Measurements from ENCODE around the gene PLXNA4.
A peak's percentile ranks its signal among the peaks of the same experiment; 100 is the strongest.

Gene PLXNA4

DNA sequence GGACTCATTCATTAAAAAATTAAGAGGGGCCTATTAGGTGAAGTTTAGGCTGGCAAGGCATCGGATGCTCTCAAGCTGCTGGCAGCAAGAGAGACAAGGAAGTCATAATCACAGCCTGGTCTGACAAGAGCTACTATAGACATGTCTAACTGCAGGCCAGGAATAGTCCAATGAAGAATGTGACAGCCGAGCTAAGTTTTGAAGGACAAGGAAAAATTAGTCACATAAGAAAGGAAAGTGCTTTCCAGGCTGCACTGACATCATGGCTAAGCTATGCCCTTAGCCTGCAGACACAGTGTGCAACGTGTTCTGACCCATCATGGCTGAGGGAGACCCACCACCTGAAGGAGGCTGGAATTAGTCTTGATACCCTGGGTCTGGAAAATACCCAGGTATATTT, 281.1 kb downstream of the PLXNA4 start:
- no peak for DNase-seq

DNA sequence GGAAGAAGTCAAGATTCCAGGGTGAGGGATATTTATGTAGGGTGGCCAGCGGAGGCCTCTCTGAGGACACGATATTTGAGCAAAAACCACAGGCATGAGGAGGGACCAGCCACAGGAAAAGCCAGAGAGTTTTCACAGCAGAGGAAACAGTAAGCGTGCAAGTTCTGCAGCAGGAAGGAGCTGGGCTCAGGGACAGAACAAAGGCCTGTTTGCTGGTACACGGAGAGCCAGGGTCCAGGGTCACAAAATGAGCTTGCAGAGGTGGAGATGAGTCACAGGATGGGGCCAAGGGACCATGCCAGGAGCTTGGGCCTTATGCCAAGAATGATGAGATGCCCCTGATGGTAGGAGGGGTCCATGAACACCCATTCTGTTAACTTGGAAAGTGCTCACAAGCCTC, 283.5 kb downstream of the PLXNA4 start:
- no peak for DNase-seq

DNA sequence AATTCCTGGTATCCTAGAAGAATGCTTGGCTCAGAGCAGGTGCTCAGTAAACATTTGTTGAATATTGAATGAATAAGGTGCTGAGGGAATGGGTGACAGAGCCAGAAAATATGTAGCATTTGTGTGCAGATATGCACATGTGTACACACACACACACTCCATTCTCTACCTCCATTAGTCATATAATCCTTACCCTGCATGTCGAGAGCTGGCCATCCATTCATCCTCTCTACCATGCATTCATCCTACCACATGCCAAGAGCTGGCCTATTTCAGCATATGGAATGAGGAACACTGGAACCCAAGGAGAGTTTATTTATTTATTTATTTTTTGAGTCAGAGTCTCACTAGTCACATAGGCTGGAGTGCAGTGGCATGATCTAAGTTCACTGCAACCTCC, 284.8 kb downstream of the PLXNA4 start:
- DNase-seq: no peak

DNA sequence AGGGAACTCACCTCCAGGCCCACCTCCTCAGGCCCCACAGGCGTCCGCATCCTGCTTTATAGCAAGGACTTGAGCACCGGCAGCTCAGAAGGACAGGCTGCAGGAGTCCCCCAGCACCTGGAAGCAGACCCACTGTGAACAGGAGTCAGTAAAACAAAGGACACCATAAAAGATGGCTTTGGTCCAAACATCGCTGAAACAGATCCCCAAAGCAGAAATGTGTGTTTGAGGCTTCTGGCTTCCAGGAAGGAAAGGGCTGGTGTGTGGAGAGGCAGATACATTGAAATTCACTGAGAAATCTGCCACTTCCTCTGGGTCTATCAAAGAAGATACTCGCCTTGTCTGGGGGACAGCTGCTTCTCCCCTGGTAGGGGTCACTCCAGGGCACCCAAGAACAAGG, 286.2 kb downstream of the PLXNA4 start:
- no peak for DNase-seq

DNA sequence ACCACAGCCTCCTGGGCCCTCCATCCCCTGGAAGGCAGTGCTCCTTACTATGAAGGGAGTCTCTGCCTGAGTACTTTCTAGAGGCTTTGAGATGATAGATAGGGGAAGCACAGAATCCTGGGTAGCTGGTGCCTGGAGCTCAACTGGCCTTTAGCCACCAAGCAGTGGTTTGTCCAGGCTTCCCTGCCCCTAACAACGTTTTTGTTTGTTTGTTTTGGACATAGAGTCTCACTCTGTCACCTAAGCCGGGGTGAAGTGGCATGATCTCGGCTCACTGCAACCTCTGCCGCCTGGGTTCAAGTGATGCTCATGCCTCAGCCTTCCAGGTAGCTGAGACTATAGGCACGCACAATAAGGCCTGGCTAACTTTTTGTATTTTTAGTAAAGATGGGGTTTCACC, 289.4 kb downstream of the PLXNA4 start:
- no peak for DNase-seq

DNA sequence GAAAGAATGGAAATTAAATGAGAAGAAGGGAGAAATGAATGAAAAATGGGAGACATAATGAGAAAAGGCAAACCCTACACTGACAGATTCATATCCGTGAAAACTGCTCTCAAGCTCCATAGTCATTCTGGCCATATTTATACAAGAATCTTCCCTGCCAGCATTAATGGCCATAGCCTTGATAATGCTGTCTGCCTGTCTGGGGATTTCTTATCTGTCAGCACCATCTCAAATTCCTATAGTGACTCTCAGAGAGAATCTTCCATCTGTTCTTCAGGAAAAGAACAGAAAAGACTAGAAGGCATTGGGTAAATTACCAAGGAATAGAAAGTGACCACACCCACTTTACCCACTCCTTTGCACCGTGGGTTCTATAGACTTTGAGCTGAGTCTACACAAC, 295.9 kb downstream of the PLXNA4 start:
- DNase-seq: no peak

DNA sequence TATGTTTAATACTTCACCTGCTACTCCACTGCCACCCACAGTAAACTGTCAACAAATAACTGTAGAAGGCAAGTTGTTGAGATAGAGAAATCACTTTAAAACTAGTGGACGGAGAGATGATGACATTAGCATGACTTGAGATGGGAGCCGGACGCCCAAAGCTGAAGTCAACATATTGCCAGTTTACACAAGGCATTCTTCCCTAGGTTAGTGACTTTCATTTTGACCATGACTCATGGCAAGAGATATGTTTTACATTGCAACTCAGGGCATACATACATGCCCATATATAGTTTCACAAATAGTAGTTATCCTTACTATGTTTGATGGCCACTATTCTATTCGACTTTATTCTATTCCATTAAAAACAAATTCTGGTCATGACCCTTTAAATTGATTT, 296.6 kb downstream of the PLXNA4 start:
- DNase-seq: no peak

DNA sequence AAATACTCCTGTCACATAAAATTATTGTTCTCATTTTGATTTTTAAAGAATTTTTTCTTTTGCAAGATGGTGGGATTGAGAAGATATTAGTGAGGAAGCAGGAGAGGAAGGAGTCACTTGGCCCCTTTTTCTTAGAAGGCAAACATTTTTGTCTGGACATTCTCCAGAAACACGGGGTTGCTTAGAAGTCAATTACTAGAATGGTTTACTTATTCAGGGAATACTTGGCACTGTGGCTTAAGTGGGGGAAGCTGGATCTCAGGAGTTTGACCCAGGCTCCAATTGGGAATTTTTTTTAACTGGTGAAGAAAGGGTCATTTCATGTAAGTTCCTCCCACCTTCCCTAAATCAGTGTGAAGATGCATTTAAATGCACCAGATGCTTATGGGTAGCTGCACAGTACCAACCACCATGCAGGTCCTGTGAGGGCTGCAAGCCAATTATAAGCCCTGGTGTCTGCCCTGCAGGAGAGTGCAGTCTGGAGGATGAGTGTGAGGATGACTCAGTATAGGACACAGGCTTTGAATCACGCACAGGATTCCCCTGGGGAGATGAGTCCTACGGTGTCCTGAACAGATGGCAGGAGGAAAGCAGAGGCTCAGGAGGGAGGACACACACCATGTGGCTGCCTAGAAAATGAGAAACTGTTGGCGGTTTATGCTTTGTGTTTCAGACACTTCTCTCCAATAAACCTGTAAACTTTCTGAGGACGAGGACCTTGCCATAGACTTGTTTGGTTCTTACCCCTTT, 299.1 kb downstream of the PLXNA4 start:
- DNase-seq: no peak

DNA sequence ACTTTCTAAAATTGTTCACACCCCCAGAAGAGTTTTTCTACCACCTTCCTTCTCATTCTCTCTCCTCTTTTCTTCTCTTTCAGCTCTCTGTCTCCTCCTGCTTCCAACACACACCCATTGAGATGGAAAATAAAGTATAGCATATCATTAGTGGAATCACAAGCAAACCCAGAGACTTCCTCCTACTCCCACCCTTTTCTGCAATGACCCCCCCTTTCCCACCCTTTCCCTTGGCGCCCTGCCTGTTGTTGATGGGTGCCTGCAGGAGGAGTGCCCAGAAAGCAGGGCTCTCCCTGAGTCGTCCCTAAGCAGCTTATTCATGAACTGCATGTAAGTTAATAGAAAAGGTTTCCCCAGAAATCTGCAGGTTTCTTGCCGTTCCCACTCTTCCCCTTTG, 300.0 kb downstream of the PLXNA4 start:
- DNase-seq: no peak

DNA sequence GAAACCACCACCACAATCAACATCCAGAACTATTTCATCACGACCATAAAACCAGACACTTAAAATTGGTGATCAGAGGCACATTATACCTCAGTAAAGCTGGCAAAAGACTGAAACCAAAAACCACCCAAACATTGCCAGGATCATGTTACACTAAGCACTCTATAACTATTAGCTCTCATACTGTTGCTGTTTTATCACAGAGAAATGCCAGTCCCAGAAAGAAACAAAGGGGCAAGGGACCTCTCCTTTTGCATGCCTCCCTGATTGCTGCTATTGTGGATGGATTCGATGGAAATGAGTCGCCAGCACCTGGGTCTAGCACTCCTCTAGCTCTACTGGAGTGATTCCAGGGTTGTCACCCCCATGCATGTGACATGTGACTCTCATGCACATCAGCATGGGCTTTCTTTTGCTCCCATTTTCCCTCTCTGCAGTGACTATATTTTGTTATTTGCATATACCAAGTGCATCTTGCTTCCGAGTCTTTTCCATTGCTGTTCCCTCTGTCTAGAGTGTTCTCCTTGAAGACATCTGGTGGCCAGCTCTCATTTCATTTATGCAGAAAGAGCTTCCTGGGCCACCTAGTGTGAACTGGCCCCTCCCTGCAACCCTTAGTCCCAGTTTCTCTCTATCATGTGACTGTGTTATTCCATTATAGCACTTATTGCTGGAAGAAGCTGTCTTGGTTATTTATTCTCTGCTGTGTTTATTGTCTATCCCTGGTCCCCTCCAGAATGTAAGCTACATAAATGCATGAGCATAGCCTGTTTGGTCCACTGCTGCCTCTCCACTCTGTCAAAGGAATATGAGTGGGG, 300.6 kb downstream of the PLXNA4 start:
- no peak for DNase-seq

DNA sequence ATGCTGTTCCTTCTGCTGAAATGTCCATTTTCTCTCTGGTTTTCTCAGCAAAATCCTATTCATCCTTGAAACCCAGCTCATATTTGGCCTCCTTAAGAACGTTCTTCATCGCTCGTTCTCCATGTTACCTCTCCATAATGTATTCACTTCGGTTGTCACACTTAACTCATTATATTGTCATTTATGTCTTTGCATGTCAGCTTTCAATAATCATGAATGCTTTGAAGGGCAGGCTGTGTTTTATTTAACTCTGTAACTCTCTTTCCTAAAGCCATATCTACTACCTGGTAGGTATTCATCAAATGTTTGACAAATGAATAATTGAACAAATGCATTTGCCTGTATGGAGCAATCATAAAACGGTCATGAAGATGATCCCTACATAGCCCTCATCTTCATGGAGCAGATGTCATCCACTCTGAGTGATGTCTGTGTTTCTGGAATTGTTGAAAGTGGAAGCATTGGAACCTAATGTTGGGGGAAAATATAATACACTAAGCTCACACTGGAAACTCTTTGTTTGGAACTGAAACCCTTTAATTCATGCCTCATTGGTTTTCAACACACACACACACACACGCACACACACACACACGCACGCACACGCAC, 303.4 kb downstream of the PLXNA4 start:
- DNase-seq: no peak

DNA sequence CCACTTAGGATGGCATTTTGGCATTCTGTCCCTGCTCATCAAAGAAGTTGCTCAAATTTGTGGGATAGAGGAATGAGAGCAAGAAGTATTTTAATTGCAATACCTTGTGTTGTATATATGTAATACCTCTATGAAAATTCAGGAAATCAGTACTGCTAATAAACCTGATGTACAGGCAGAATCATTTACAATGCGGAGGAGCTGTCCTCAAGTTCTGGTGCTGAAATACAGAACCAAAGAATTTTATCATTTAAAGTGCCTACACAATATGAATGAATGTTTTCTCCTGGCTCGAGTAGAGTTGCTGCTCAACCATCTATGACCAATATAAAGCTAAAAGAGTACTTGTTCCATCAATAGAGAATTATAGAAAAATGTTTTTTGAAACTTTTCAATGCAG, 305.8 kb downstream of the PLXNA4 start:
- DNase-seq: no peak

DNA sequence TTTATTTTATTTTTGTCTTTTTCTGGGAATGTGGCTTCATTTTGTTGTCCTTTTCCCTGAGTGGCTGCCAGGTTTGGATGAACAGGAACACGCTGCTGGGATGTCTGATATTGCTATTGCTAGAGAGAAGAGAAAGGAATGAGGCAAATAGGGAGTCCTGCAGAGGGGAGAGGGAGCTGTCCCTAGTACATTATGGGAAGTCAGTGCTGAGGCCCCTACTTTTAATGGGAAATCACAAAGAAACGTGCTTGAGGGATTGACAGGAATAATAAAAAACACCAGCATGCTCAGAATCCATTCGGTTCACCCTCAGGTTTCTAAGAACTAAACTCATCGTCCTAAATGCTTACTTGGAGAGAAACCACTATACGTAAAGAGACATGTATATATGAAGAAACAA, 306.6 kb downstream of the PLXNA4 start:
- no peak for DNase-seq

DNA sequence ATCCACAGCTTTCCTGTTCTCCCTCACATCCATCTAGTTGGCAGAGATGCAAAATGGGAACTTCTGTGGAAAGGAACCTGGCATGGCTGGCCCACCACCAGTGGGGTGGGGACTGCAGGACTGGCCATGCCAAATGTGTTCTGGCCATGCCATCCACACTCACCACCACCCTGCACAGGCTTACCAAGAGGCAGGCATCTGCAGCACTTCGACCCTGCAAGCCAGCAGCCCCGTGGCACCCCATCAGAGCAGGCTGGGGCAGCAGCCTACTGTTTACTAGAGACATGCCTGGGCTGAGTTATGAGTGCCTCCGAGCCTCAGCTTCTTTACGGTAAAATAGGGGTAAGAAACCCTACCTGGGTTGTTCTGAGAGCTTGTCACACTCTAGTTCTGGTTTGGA, 313.1 kb downstream of the PLXNA4 start:
- no peak for DNase-seq

DNA sequence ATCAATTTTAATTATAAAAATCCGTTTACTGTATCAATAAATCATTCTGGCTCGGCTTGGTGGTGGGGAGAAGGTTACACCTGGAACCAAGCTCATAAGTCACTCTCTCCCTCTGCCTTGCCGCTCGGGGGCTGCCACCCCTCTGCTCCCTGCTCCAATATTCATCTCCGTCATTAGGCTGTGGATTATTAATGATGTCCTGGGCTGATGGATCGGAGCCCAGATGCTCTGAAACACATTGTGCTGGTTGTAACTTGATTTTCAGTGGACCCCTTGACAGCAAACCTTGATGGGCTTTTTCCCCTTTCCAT, 314.2 kb downstream of the PLXNA4 start:
- DNase-seq: no peak

DNA sequence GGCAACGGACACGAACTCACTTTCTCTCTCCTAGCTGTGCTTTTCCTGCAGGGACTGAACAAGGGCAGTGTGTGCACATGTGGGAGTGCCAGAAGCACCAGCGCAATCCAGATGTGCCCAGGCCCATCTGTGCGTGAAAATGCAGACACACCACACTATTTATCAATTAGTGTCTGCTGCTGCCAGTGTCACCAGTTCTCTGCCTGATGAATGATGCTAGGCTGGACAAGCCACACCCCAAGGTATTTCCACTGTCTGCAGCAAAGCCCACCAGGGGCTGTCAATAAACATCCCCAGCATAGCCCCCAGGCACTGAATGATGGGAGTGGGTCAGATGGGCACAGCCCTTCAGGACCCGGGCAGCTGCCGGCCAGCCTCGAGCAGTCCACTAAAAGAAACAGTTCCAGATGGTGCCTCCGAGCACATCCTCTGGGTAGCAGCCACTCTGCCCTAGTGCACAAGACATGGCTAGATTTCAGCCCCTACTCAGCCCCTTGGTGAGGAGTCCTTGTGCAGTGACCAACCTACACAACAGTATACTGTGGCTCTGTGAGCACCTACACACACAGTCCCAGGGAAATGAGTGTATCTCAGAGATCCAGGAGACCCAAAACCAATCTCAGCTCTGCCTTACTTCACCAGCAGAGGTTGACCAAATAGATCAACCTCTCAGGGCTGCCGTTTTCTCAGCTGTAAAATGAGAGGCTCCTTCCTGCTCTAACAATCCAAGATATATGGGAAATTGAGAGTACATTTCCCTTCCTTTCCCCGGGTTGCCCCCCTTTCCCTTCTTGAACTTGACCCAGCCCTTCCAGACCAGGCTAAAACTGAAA, 314.7 kb downstream of the PLXNA4 start:
- no peak for DNase-seq

DNA sequence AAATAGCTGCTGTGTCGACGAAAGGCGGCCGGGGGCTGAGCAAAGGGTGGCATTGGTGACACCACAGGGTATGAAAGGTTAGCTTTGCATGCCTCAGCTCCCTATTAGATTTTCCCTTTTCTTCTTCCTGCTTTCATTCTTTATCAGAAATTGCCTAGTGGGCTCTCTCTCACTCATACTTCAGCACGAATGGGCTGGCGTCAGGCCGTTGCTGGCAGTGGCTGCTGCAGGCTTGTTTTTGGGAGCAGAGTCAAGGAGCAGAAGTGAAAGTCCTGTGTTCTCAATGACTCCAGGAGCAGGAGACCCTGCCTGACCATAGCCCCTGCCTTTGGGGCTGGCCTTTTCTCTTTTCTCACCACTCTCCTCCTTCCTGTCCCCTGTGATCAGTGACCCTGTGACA, 318.0 kb downstream of the PLXNA4 start:
- no peak for DNase-seq

DNA sequence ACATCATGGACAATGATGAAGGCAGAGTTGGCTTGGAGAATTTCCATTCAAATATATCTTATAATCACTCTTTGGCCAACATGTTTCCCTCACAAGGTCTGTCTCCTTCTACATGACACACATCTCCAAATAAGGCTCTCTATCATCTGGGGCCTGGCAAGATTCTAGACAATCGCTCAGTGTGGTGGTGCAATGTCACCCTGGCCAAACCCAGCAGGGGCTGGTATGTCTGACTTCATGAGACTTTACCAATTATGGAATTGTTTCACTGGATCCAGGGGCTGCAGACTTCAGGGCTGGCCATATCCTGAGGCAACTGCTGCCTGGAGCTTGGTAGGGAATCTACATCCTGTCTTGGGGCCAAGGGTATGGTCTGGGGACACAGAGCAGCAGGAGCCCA, 319.0 kb downstream of the PLXNA4 start:
- no peak for DNase-seq

DNA sequence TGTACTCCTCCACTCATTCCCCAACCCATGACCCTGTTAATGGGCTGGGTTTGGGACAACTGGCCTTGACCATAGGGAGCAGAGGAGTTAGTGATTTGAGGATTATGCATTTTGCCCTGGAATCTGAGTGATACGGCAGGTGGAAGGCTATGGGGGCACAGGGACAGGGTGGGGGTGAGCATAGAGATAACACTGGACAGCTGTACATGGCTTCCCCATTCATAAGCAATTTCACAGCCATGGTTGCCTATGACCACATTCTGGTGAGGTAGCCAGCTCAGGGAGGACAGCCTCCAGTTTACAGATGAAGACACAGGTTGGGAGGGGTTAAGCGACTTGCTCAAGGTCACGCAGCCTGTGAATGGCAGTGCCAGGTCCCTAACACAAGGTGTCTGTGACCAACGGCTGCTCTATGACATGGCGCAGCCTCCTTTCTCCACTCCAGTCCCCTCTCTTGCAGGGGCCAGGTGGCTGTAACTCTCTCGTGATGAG, 319.5 kb downstream of the PLXNA4 start:
- no peak for DNase-seq

DNA sequence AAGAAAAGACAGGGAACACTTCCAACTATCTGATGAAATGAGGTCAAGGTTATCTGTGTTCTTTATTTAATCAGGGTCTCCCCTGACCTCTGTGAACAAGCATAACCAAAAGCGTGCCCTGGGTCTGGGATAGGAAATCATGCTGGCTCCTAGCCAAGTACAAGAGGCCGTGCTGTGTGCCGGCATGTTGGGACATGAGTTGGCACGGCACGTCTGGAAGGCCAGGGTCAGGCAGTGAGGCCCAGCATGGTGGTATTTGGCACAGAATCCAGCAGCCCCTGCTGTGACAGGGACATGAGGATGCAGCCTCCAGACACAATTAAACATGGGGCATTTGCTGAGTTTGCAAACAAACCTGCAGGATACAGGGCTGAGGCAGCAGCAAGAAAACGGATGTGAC, 320.4 kb downstream of the PLXNA4 start:
- DNase-seq: peak; percentile 47

DNA sequence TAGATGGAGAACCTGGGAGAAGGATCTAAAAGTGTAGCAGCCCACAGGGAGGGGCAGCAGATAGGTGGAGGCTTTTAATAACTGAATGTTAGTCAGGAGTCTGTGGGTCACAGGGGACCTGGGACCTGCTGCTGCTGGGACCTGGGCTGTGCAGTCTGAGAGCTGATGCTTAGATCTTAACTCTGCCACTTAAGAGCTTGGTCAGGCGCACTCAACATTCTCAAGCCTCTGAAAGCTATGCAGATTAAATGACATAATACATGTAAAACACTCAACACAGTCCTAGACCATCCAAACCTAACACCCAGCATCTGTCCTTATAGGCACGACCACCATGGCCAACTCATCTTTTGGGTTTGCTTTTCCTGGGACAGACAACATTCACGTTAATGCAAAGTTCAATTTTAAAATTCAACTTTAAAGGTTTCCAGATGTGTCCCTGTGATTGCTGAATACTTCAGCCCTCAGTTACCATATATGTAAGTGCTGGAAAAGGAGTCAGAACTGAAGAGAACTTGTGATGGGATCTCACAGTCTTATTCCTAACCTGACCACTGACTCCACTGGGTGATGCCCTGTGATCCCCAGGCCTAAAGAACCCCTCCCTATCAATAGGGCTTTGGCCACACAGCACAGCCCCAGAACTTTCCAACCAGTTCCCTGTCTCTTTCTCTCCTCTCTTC, 321.0 kb downstream of the PLXNA4 start:
- DNase-seq: no peak

DNA sequence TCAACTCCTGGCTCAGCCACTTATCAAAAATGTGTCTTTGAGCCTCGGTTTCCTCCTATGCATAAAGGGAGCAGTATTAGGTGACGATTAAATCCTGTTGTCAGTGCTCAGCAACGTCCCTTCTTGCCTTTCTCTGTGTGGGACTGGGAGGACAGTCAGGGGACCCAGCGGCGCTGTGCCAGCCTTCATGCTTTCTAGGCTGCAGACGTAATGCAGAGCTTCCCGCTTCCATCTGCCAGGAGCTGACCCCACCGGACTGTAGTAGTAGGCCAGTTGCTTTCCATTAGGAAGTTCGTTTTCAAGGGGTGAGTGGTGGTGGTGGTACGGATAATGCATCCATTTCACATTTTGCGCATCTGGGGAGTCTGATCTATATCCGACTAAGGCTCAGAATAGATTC, 321.8 kb downstream of the PLXNA4 start:
- no peak for DNase-seq

DNA sequence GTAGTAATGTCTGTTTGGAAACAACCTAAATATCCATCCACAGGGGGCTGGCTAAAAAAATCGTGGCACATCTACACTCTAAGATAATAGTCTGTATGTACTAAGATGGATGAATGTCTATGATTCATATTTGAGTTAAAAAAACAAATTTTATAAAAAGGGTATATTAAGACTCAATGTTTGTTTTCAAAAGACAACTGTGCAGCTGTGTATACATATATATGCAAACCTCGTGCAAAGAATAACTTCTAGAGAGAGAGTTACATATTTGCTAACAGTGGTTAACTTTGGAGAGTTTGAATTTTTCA, 323.5 kb downstream of the PLXNA4 start:
- no peak for DNase-seq
